ENCODE data around the gene NKAIN2.
"Not testable (repeated sequence)": the region's sequence is repeated elsewhere in the genome, so short reads cannot be mapped to it uniquely, and the experiment has no call there.

Gene NKAIN2

GRCh38 chr6:124119596-124119995 is 315.9 kb downstream of the NKAIN2 start:
- ATAC-seq, result no peak

- no peak for ATAC-seq
Measured at GRCh38 chr6:124123617-124124209, 320.0 kb downstream of the NKAIN2 start.

- ATAC-seq, result no peak
Measured at GRCh38 chr6:124131259-124131658, 327.6 kb downstream of the NKAIN2 start.

DNA sequence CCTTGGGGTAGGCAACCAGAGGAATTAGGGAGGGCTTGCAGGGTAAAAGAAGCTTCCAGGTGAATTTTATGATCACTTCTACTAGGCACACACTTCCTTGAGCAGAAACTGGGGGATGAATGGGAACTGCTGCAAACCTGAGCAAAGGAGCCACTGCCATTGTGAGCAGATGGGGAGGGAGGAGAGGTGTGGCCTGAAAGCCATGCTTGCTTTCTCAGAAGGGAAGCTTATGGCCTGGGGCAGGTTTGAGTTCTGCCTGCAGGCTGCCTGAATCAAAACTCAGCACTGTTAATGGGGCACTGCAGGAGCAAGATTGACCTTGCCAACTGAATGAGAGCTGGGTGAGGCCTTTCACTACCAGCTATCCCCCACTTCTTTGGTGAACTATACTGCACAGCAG is 328.1 kb downstream of the NKAIN2 start:
- ATAC-seq, result no peak

GRCh38 chr6:124132256-124132655 is 328.6 kb downstream of the NKAIN2 start:
- ATAC-seq, result no peak

GRCh38 chr6:124142852-124143251 is 339.2 kb downstream of the NKAIN2 start:
- ATAC-seq, result no peak

DNA sequence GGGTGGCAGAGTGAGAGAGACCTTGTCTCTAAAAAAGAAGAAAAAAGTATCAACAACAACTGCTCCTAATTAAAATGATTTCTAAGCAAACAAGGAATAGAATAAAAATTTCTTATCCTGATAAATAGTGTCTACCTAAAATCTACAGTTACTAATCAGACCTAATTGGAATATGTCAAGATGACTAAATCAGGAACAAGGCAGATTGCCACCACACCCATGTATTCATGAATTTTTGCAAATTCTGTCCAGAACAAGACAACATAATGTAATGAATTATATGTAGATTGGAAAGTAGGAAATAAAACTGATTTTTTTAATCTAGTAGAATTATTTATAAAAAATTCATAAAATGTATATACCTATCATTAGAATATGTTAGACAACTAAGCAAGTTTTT is 339.8 kb downstream of the NKAIN2 start:
- no peak for ATAC-seq

DNA sequence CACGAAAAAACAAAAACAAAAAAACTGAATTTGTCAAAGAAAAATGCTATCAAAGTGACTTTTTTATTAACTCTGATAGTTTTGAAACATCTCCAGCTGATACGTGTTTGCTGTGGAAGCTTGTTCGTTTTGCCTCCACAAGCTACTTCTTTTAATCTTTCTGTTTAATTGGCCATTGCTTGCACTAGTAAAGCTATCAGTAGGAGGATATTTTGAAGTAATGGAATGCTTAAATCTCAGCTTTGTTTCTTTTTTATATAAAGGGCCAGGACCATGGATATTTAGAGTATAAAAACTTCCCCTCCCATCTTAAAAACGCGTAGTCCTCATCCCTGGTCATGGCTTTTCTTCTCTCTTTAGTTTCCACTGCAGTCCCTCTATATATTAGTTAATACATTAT is 344.0 kb downstream of the NKAIN2 start:
- no peak for ATAC-seq

- no peak for ATAC-seq
Measured at GRCh38 chr6:124148236-124148957, 344.7 kb downstream of the NKAIN2 start.

DNA sequence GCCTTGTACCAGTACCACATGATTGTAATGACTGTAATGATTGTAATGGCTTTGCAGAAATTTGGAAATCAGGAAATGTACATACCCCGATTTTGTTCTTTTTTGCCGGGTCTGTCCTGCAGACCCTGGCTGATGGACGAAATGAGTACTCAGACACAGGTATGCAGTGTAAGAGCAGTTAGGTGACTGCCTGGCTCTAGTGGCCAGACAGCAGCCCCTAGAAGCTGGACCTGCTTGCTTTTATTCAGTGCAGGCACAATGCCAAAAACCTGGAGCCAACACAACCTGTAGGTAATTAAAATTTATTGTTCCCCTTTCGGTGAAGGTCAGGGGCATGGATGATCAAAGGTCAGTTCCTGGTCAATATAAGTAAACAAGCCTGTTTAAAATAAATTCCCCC is 346.0 kb downstream of the NKAIN2 start:
- no peak for ATAC-seq

- no peak for ATAC-seq
Measured at GRCh38 chr6:124158024-124158423, 354.4 kb downstream of the NKAIN2 start.

DNA sequence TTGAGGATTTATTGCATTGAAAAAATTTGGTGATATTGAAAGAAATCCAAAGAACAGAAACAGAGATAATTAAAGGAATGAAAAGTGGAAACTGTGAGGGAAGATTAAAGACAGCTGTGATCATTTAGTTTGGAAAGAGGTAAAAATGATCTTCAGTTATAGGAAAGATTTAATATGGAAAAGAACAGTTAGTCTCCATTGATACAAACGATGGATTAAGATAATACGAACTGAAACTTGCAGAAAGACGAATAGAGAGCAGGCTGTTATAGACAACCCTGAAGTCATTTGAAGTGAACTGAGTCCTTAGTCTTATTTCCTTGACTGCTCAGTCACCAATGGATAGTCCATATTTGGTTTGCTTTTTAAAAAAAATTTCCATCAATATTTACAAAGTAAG is 360.0 kb downstream of the NKAIN2 start:
- no peak for ATAC-seq

DNA sequence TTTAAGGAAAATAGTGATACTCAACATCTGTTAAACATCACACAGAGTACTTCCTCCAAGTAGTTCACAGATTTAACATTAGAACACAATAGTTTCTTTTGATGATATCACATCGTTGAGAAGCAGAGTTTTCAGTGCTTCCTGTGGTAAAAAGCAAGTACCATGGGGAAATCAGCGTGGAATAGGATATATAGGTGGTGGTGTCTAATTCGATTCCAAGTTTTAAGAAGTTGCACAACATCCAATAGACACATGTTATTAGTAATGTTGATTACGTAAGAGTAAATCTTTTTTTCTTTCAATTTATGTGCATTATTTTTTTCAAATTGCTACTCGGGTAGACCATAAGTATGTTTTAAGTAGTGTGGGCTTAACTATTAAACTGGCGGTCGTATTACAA is 360.7 kb downstream of the NKAIN2 start:
- ATAC-seq, result no peak

GRCh38 chr6:124167249-124167648 is 363.6 kb downstream of the NKAIN2 start:
- ATAC-seq, result not testable (repeated sequence)

GRCh38 chr6:124190256-124190655 is 386.6 kb downstream of the NKAIN2 start:
- ATAC-seq, result no peak

- no peak for ATAC-seq
Measured at GRCh38 chr6:124193132-124193531, 389.5 kb downstream of the NKAIN2 start.

DNA sequence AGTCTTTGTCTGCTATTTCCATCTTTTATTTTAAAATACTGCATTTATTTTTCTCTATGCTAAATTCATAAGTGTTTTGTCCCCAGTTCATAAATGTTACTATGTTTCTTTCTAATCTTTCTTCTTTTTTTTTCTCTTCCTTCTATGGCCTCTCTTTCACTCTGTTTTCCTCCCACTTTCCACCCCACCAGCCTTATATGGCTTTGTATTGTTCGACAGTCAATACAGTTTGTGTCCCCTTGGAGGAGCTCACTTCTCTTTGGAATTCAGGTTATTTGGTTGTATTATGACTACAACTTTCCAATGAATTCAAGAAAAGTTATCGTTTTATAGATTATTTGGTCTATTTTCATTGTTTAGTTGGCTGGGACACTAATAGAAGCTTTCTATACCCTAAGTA is 393.5 kb downstream of the NKAIN2 start:
- ATAC-seq, result no peak

- ATAC-seq, result no peak
Measured at GRCh38 chr6:124199286-124199685, 395.6 kb downstream of the NKAIN2 start.

GRCh38 chr6:124200661-124201060 is 397.0 kb downstream of the NKAIN2 start:
- no peak for ATAC-seq

- ATAC-seq, result no peak
Measured at GRCh38 chr6:124203101-124203811, 399.6 kb downstream of the NKAIN2 start.

DNA sequence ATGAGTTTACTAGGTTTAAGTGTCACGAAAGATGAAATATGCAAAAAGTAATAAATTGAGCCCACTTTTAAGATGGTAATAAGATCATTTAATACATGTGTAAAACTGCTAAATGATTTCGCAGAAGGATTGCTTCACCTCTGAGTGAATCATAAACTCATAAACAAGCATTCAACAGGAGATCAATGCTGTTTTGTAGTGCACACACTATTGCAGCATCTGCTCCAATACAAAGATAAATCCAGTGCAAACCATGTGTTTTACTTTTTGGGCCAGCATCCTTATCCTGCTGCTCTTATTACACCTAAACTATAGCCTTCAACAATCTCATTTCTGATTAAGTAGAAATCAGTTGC is 400.1 kb downstream of the NKAIN2 start:
- ATAC-seq, result no peak

DNA sequence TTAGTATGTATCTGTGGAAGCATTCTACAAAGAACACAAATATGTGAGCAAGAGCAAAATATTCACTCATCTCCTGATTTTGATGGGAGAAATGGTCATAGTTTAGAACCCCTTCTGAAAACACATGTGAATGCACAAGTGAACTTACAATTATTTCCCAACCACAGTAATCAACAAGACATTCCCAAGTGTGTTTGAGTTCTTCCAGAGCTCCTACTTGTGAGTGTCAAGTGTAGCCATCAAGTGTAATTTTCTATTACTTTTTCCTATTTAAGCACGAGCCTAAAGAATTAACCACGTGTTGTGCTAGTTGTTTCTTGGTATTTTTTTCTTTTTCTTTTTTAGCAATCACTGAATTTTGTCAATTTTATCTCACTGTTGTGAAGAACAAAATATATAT is 402.3 kb downstream of the NKAIN2 start:
- ATAC-seq, result no peak

DNA sequence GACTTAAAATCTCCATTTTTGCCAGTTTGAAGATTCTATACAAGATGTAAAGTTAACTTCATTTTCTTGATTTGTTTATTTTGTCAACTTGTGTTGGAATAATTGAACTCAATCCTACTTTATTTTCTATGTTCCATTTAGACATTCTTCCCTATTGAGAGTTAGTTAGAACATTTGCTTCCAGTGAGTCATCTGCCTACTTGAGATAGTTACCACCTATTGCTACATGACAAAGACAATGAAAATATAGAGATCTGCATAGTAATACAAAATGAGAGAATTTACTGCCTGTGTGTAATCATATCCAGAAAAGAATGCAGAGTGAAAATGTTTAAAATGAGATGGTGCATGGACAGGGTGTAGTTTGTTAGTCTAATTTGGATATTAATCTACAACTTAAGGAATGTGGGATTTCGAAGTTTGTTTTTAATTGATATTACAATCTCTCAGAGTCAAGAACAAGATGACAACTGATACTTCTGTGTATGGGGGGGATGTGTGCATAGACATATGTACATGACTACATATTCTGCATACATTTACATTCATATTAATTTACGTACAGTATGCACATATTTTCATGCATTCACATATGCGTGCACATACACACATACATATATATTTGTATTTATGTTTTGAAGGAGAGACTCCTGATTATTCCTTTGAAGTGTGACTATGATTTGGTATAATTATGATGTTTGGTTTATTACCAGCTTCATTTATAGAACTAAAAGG is 420.1 kb downstream of the NKAIN2 start:
- ATAC-seq, result no peak

- no peak for ATAC-seq
Measured at GRCh38 chr6:124226396-124226795, 422.7 kb downstream of the NKAIN2 start.
